Activated CD8-positive, alpha-beta memory T cell treated with anti-CD3 and anti-CD28 coated beads for 48 hours (primary cell): Measurements from ENCODE around the gene RAB10.
"Not testable (repeated sequence)": the region's sequence is repeated elsewhere in the genome, so short reads cannot be mapped to it uniquely, and the experiment has no call there.

Source experiments
- DNase-seq, 3 experiments: peaks; one replicate each; pipeline ENCODE4 v3.0.0-alpha.2; 2020; ENCODE audit warnings: low read depth in 2 of 3, low spot score in 2 of 3

RAB10 gene

GRCh38 chr2:26150243-26150642, 116.4 kb downstream of the RAB10 start:
- no peak for DNase-seq

- DNase-seq, result no peak
Measured at GRCh38 chr2:26157580-26157979, 123.7 kb downstream of the RAB10 start.

GRCh38 chr2:26161926-26162325, 128.0 kb downstream of the RAB10 start:
- no peak for DNase-seq

GRCh38 chr2:26162963-26163362, 129.1 kb downstream of the RAB10 start:
- DNase-seq, result no peak

GRCh38 chr2:26164231-26164630, 130.3 kb downstream of the RAB10 start:
- DNase-seq, result no peak

GRCh38 chr2:26164641-26165211, 130.8 kb downstream of the RAB10 start:
- no peak for DNase-seq

- DNase-seq, result no peak
Measured at GRCh38 chr2:26165403-26165802, 131.5 kb downstream of the RAB10 start.

GRCh38 chr2:26166541-26166940, 132.7 kb downstream of the RAB10 start:
- not testable (repeated sequence) for DNase-seq

- DNase-seq, result no peak
Measured at GRCh38 chr2:26168785-26169184, 134.9 kb downstream of the RAB10 start.

GRCh38 chr2:26169226-26169625, 135.3 kb downstream of the RAB10 start:
- no peak for DNase-seq

GRCh38 chr2:26169681-26170414, 136.0 kb downstream of the RAB10 start:
- DNase-seq, result no peak

GRCh38 chr2:26170795-26171194, 136.9 kb downstream of the RAB10 start:
- DNase-seq, result no peak

- DNase-seq, result no peak
Measured at GRCh38 chr2:26172189-26172870, 138.4 kb downstream of the RAB10 start.

GRCh38 chr2:26172871-26173775, 139.2 kb downstream of the RAB10 start, which contains the start of gene GAREM2:
TSS of gene GAREM2 (plus strand) at chr2:26173088. CDS start at chr2:26173221, 133 bp downstream.
- no peak for DNase-seq

GRCh38 chr2:26173776-26174482, 140.0 kb downstream of the RAB10 start:
- no peak for DNase-seq

GRCh38 chr2:26174691-26175465, 141.0 kb downstream of the RAB10 start:
- no peak for DNase-seq

GRCh38 chr2:26175466-26176278, 141.8 kb downstream of the RAB10 start:
- DNase-seq, result no peak

GRCh38 chr2:26176279-26176615, 142.4 kb downstream of the RAB10 start:
- no peak for DNase-seq

- no peak for DNase-seq
Measured at GRCh38 chr2:26177122-26177521, 143.2 kb downstream of the RAB10 start.
